Measurements from ENCODE around the gene ERMARD.

The ERMARD gene

DNA sequence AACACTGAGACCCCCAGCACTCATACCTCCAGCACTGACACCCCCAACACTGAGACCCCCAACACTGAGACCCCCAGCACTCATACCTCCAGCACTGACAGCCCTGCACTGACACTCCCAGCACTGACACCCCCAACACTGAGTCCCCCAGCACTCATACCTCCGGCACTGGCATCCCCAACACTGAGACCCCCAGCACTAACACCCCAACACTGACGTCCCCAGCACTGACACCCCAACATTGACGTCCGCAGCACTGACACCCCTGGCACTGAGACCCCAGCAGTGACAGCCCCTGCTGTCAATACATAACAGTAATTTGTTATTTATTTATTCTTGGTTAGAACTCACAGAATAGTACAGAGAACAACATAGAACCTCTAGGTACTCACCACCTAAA lies 58.0 kb downstream of the ERMARD start:
- H3K9ac ChIP-seq (ENCODE audit: low read length), result no peak overlapping the region

DNA sequence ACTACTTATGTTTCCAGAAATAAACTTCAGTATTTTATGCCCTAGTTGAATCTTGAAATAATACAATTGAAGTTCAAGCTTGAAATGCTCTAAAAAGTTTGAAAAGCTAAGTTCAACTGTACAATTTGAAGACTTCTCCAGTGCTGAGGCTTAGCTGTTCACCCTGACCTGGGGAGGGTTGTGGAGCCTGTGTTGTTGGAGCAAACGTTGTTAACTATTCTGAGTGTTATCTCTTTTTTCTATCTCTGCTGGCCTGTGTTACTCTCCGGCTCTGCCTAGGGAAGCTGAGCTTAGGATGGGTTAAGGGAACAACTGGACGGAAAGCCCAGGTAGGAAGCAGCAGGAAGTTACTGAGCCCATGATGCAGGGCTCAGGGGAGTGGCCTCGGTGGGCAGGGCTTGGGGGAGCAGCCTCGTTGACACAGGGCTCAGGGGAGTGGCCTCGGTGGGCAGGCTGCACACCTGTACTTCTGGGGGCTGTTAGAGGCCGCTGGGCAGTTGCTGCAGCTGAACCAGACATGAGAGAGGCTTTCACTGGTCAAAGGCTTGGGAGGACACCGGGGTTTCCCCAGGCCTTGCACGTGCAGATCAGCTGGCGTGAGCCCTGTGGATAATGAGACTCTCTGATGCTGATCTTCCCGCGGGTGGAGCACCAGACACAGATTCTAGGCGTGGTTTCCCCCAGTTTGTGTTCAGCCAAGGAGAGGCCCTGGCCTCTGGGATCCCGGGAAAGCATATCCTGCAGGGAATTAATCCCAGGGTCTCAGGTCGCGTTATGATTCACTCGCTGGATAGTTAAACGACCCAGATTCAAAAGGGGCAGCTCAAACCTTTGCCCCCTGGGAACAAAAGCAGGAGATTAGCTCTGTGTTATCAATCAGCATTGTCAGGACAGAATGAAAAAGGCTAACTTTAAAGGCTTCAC lies 58.9 kb downstream of the ERMARD start:
- Histone ChIP-seq H3K4me3 (ENCODE audit: low read length) (no peak overlapping the region), H3K4me1 (ENCODE audit: control insufficient read depth, insufficient read depth, low read length) (peaks cover 19% of the 10 kb centered on the region), H3K9me3 (ENCODE audit: control insufficient read depth, low read length) (no peaks in the 10 kb centered on the region), H3K27me3 (ENCODE audit: control insufficient read depth, insufficient read depth, low read length) (peaks cover 7% of the 10 kb centered on the region), H3K9ac (ENCODE audit: low read length) (no peak overlapping the region), H3K36me3 (ENCODE audit: control insufficient read depth, insufficient read depth, low read length) (no peaks in the 10 kb centered on the region)

More for the DNA sequence above, 58.0 kb downstream of the ERMARD start:
- no peaks in the 10 kb centered on the region for H3K36me3 ChIP-seq (ENCODE audit: control insufficient read depth, insufficient read depth, low read length)
- H3K4me3 ChIP-seq (ENCODE audit: low read length), result no peak overlapping the region
- no peaks in the 10 kb centered on the region for H3K9me3 ChIP-seq (ENCODE audit: control insufficient read depth, low read length)
- peaks cover 19% of the 10 kb centered on the region for H3K4me1 ChIP-seq (ENCODE audit: control insufficient read depth, insufficient read depth, low read length)
- peaks cover 11% of the 10 kb centered on the region for H3K27me3 ChIP-seq (ENCODE audit: control insufficient read depth, insufficient read depth, low read length)

DNA sequence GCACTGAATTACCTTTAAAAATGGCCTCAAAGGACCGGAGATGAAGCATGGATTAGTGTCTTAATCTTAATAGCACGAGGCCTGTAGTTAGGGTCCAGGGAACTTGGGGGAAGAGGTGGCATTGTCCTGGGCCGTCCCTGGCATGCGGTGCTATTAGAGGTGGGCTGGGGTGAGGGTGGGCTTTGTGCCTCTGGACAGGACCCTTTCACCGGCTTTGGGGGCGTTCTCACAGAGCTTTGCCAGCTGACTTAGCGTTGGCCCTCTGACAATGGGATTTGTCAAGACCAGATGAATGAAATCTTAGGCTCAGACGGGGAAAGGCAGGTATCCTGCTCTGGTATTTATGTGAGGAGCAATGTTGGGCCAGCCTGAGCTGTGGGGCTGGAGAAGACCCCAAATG lies 59.6 kb downstream of the ERMARD start:
- H3K36me3 ChIP-seq (ENCODE audit: control insufficient read depth, insufficient read depth, low read length), result no peaks in the 10 kb centered on the region
- H3K9me3 ChIP-seq (ENCODE audit: control insufficient read depth, low read length), result no peaks in the 10 kb centered on the region
- no peak overlapping the region for H3K9ac ChIP-seq (ENCODE audit: low read length)
- H3K4me3 ChIP-seq (ENCODE audit: low read length), result no peak overlapping the region
- no peaks in the 10 kb centered on the region for H3K27me3 ChIP-seq (ENCODE audit: control insufficient read depth, insufficient read depth, low read length)
- peaks cover 19% of the 10 kb centered on the region for H3K4me1 ChIP-seq (ENCODE audit: control insufficient read depth, insufficient read depth, low read length)

DNA sequence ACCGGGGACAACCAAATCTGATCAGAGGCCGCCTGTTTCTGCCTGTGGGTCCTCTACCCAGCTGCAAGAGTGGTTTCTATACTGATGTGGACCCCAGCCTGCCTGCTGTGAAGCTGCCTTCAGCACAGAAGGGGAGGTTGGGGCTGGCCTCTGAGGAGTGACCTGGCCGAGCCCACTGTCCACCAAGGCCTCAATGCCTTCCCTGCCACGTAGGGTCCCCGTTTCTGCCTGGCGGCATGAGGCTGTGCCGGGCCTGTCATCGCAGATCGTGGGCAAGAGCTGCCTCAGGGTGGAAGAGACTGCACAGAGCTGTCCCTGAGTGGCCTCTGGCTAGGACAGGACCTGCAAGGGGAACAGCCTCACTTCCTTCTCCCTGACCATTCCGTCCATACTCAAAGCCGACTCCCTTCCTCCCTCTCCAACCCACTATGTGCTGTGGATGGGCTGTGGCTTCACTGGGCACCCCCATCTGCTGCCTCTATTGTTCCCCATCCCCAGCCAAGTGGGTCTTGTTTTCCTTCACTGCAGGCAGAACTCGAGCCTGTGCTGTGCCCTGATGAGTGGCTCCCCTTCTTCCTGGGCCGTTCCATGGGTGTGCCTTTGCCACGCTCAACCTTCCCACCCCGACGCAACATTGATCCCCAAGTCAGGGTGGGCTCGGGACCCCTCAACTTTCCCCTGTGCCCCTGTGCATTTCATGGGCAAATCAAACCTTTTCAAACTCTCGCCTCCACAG lies 60.3 kb downstream of the ERMARD start:
- Histone ChIP-seq H3K4me1 (ENCODE audit: control insufficient read depth, insufficient read depth, low read length) (peaks cover 19% of the 10 kb centered on the region), H3K9me3 (ENCODE audit: control insufficient read depth, low read length) (no peaks in the 10 kb centered on the region), H3K9ac (ENCODE audit: low read length) (no peak overlapping the region), H3K36me3 (ENCODE audit: control insufficient read depth, insufficient read depth, low read length) (no peaks in the 10 kb centered on the region), H3K4me3 (ENCODE audit: low read length) (no peak overlapping the region), H3K27me3 (ENCODE audit: control insufficient read depth, insufficient read depth, low read length) (no peaks in the 10 kb centered on the region)

DNA sequence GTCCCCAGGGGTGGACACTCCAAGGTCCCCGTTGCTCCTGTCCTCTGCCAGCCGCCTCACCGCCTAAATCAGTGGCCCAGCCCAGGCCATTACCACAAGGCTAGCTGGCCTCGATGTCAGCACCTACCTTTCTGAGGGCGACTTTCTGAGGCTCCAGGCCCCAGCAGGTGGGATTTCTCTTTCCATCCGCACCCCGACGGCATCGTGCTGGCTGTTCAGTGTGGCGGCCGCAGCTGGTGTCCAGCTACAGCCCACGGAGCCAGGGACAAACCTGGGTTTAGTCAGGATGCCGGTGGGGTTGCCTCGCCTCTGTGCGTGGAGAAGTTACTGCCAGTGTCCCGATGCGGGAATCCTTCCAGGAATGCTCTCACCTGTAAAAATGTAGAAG lies 60.8 kb downstream of the ERMARD start:
- H3K4me1 ChIP-seq (ENCODE audit: control insufficient read depth, insufficient read depth, low read length), result peaks cover 19% of the 10 kb centered on the region
- no peaks in the 10 kb centered on the region for H3K9me3 ChIP-seq (ENCODE audit: control insufficient read depth, low read length)
- H3K9ac ChIP-seq (ENCODE audit: low read length), result no peak overlapping the region
- H3K27me3 ChIP-seq (ENCODE audit: control insufficient read depth, insufficient read depth, low read length), result no peaks in the 10 kb centered on the region
- H3K36me3 ChIP-seq (ENCODE audit: control insufficient read depth, insufficient read depth, low read length), result no peaks in the 10 kb centered on the region
- H3K4me3 ChIP-seq (ENCODE audit: low read length), result no peak overlapping the region

DNA sequence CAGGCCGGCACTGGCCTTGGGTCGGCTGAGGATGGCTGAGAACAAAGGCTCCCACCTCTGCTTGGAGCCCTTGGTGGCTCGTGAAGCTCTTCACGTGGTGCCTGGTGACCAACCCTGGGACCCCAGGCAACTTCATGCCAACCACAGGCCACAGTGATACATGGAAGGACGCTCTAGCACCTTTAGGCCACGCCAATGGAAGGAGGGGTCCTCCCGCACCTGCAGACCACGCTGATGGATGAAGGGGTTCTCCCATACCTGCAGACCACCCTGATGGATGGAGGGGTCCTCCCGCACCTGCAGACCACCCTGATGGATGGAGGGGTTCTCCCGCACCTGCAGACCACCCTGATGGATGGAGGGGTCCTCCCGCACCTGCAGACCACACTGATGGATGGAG lies 62.5 kb downstream of the ERMARD start:
- no peaks in the 10 kb centered on the region for H3K27me3 ChIP-seq (ENCODE audit: control insufficient read depth, insufficient read depth, low read length)
- H3K36me3 ChIP-seq (ENCODE audit: control insufficient read depth, insufficient read depth, low read length), result no peaks in the 10 kb centered on the region
- no peaks in the 10 kb centered on the region for H3K9me3 ChIP-seq (ENCODE audit: control insufficient read depth, low read length)
- H3K4me3 ChIP-seq (ENCODE audit: low read length), result no peak overlapping the region
- H3K9ac ChIP-seq (ENCODE audit: low read length), result no peak overlapping the region
- peaks cover 18% of the 10 kb centered on the region for H3K4me1 ChIP-seq (ENCODE audit: control insufficient read depth, insufficient read depth, low read length)

DNA sequence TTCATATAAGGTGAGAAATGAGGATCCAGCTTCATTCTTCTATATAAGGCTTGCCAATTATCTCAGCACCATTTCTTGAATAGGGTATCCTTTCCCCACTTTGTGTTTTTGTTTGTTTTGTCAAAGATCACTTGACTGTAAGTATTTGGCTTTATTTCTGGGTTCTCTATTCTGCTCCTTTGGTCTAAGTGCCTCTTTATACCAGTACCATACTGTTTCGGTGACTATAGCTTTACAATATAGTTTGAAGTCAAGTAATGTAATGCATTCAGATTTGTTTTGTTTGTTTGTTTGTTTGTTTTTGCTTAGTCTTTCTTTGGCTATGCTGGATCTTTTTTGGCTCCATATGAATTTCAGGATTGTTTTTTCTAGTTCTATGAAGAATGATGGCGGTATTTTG lies 64.6 kb downstream of the ERMARD start:
- H3K27me3 ChIP-seq (ENCODE audit: control insufficient read depth, insufficient read depth, low read length), result no peaks in the 10 kb centered on the region
- no peak overlapping the region for H3K9ac ChIP-seq (ENCODE audit: low read length)
- H3K9me3 ChIP-seq (ENCODE audit: control insufficient read depth, low read length), result no peaks in the 10 kb centered on the region
- H3K4me1 ChIP-seq (ENCODE audit: control insufficient read depth, insufficient read depth, low read length), result no peaks in the 10 kb centered on the region
- H3K36me3 ChIP-seq (ENCODE audit: control insufficient read depth, insufficient read depth, low read length), result no peaks in the 10 kb centered on the region
- H3K4me3 ChIP-seq (ENCODE audit: low read length), result no peak overlapping the region

DNA sequence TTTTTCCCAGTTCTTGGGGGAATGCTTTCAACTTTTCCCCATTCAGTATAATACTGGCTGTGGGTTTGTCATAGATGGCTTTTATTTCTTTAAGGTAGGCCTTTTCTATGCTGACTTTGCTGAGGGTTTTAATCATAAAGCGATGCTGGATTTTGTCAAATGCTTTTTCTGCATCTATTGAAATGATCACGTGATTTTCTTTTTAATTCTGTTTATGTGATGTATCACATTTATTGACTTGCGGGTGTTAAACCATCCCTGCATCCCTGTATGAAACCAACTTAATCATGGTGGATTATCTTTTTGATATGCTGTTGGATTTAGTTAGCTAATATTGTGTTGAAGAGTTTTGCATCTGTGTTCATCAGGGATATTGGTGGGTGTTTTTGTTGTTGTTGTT lies 65.6 kb downstream of the ERMARD start:
- H3K4me3 ChIP-seq (ENCODE audit: low read length), result no peak overlapping the region
- H3K36me3 ChIP-seq (ENCODE audit: control insufficient read depth, insufficient read depth, low read length), result no peaks in the 10 kb centered on the region
- H3K4me1 ChIP-seq (ENCODE audit: control insufficient read depth, insufficient read depth, low read length), result no peaks in the 10 kb centered on the region
- no peaks in the 10 kb centered on the region for H3K27me3 ChIP-seq (ENCODE audit: control insufficient read depth, insufficient read depth, low read length)
- H3K9me3 ChIP-seq (ENCODE audit: control insufficient read depth, low read length), result no peaks in the 10 kb centered on the region
- no peak overlapping the region for H3K9ac ChIP-seq (ENCODE audit: low read length)

DNA sequence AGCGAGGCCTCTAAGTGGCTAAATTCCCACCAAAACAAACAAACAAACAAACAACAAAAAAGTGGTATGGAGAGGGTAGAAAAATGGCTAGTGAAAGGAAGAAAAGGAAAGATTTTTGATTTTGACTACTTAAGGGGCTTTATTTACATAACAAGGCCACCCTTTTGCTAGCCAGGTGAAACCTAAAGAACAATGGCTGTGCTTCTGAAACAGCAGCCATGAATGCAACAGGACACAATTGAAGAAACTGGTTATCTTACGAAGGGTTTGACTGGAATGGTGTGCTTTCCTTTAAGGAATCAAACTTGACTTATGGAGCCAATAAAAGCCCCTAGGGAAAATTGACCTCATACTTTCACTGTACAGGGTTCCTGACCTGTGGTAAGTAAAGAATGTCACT lies 68.9 kb downstream of the ERMARD start:
- H3K9ac ChIP-seq (ENCODE audit: low read length), result no peak overlapping the region
- H3K4me1 ChIP-seq (ENCODE audit: control insufficient read depth, insufficient read depth, low read length), result no peaks in the 10 kb centered on the region
- H3K9me3 ChIP-seq (ENCODE audit: control insufficient read depth, low read length), result no peaks in the 10 kb centered on the region
- H3K27me3 ChIP-seq (ENCODE audit: control insufficient read depth, insufficient read depth, low read length), result no peaks in the 10 kb centered on the region
- no peaks in the 10 kb centered on the region for H3K36me3 ChIP-seq (ENCODE audit: control insufficient read depth, insufficient read depth, low read length)
- H3K4me3 ChIP-seq (ENCODE audit: low read length), result no peak overlapping the region

DNA sequence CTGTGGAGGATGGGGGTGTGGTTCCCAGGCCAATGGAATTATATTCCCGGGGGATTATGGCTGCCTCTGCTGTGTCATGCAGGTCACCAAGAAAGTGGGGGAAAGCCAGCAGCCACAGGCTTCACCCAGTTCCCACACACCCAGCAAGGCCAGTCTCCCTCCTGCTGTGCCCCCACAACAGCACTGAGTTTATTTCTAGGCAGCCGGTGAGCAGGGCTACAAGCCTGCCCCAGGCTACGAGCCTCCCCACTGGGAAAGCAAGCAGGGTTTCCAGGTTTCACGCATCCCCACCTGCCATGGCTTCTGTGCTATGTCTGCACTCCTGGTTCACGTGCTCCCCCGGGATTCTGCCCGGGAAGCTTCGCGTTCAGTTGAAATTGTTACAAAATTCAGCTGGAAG lies 72.6 kb downstream of the ERMARD start:
- Histone ChIP-seq H3K36me3 (ENCODE audit: control insufficient read depth, insufficient read depth, low read length) (no peaks in the 10 kb centered on the region), H3K9ac (ENCODE audit: low read length) (no peak overlapping the region), H3K4me1 (ENCODE audit: control insufficient read depth, insufficient read depth, low read length) (no peaks in the 10 kb centered on the region), H3K4me3 (ENCODE audit: low read length) (no peak overlapping the region), H3K9me3 (ENCODE audit: control insufficient read depth, low read length) (no peaks in the 10 kb centered on the region), H3K27me3 (ENCODE audit: control insufficient read depth, insufficient read depth, low read length) (no peaks in the 10 kb centered on the region)

DNA sequence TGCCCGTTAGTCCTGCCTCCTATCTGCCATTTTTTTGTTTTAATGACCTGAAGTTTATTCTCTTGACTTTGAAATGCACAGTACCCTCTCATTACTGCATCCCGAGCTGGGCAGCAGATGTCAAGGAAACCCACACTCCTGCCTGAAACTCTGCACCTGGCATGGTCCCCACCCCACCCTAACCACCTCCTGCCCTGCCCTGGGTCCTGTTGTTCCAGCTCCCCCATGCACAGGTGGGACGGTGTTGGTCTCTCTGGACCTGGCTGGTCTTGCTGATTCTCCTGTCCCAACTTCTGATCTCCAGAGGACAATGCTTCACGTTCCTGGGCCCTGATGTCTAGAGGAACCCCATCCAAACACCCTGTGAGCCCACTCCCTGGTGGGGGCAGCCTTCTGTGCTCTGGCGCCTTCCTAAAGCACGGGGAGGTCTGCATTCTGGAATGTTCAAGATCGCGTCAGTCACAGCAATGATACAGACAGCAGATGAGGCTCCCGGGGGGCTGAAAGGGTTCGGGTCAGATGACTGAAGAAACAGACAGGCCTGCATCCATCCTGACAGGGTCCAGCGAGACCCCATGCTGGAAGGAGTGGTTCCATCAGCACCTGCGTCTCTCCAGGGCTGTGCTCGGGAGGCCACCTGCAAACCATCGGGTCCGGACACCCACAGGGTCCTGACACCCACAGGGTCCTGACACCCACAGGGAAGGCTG lies 73.6 kb downstream of the ERMARD start:
- Histone ChIP-seq H3K9ac (ENCODE audit: low read length) (no peak overlapping the region), H3K4me1 (ENCODE audit: control insufficient read depth, insufficient read depth, low read length) (no peaks in the 10 kb centered on the region)

More for the DNA sequence above, 73.6 kb downstream of the ERMARD start:
- no peaks in the 10 kb centered on the region for H3K27me3 ChIP-seq (ENCODE audit: control insufficient read depth, insufficient read depth, low read length)
- no peak overlapping the region for H3K4me3 ChIP-seq (ENCODE audit: low read length)
- H3K9me3 ChIP-seq (ENCODE audit: control insufficient read depth, low read length), result no peaks in the 10 kb centered on the region
- no peaks in the 10 kb centered on the region for H3K36me3 ChIP-seq (ENCODE audit: control insufficient read depth, insufficient read depth, low read length)
